Measurements from ENCODE around the gene MCHR1.
"Not testable (repeated sequence)": the region's sequence is repeated elsewhere in the genome, so short reads cannot be mapped to it uniquely, and the experiment has no call there.

Gene MCHR1

DNA sequence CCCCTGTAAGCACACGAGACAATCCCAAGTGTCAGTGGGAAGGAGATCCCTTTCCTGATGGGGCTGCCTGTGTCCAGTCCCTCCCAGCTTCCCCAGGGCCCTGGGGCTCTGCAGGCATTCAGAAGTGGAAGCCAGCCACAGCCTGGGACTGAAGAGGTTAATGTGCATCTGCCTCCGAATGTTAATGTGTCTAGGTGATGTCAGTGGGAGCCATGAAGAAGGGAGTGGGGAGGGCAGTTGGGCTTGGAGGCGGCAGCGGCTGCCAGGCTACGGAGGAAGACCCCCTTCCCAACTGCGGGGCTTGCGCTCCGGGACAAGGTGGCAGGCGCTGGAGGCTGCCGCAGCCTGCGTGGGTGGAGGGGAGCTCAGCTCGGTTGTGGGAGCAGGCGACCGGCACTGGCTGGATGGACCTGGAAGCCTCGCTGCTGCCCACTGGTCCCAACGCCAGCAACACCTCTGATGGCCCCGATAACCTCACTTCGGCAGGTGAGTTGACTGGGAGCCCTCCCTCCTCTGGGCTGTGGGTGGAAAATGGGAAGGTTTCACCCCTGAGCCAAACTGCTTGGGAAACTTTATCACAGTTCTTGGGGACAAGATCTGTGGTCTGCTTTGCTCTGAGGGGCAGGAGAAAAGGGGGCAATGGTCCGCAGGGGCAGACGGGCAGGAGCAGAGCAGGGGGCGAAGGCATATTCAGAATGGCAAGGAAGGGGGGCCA, at the start of gene MCHR1:
Gene MCHR1 (plus strand): TSS at position 236 of the 715 bp plus-strand sequence. CDS start 169 bp downstream, at position 405.
- DNase-seq = no peak

- DNase-seq = no peak
Measured at GRCh38 chr22:40631925-40632324, 47.4 kb upstream of the MCHR1 start.

DNA sequence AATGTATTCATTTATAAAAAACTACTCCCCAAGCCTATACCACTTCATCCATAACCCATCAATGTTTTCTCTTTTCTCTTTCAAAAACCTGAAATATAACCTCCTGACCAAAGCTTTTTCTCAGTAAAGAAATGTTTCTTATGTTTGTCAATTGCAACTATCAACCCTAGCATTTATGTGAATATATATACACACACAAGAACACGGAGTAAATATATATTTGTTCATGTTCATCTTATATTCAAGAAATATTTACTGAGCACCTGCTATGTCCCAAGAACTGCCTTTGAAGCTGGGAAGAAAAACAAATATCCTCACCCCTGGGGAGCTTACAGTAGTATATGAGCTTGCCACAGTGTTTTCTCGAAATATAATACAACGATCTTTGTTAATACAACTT, 46.2 kb upstream of the MCHR1 start:
- no peak for DNase-seq

GRCh38 chr22:40634119-40634903, 45.0 kb upstream of the MCHR1 start:
- DNase-seq = no peak

- no peak for DNase-seq
Measured at GRCh38 chr22:40635043-40635939, 44.0 kb upstream of the MCHR1 start.

- DNase-seq = no peak
Measured at GRCh38 chr22:40635940-40636379, 43.3 kb upstream of the MCHR1 start.

DNA sequence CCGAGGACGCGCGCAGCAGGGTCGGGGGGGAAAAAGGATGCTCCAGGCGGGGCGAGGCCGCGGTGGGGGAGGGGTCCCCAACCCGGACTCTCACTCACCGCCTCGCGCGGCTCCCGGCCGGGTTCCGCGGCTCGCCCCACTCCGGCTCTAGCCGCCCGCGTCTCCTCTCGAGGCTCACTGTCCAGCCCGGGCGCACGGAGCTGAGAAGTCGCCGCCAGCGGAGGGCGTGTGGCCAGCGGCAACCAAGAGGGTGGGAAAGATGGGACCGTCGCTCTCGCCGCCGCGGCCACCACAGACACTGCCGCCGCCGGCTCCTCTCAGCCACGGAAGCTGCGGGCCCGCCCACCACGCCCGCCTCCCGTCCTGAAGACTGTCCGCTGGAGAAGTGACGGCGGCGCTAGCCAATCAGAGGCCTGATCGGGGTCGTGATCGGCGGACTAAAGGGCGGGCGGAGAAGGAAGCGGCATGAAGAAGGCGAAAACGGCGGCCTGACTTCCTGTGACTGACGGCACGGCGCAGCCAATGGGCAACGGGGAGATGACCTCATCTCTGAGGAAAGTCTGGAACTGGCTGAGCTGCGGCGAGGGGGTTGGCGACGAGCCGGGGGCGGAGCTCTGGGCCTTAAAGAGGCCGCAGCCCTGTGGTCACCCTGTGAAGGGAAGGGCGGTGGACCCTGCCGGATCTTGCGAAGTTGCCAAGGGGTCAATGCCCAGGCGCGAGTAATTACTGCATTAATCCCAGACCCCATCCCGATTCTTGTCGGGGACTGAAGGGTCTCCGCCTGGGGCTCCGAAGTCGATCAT, 42.7 kb upstream of the MCHR1 start, which contains the start of gene MRTFA:
Gene MRTFA (minus strand): TSS at position 340 of the 803 bp plus-strand sequence.
- DNase-seq = peak; percentile 100

GRCh38 chr22:40637183-40638150, 41.8 kb upstream of the MCHR1 start:
- DNase-seq = peak; percentile 90

DNA sequence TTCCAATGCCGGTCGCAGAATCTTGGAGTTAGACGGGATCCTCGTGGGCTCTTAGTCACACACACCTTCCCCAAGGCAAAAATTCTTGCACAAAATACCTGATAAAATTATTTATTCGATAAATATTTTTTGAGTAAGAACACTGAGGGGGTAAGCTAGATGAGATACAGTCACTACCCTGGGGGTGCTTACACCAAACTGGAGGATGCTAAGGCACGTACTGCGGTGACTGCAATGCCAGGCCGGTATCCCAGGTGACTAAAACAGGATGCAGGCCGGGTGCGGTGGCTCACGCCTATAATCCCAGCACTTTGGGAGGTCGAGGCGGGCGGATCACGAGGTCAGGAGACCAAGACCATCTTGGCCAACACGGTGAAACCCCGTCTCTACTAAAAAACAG, 41.0 kb upstream of the MCHR1 start:
- no peak for DNase-seq

DNA sequence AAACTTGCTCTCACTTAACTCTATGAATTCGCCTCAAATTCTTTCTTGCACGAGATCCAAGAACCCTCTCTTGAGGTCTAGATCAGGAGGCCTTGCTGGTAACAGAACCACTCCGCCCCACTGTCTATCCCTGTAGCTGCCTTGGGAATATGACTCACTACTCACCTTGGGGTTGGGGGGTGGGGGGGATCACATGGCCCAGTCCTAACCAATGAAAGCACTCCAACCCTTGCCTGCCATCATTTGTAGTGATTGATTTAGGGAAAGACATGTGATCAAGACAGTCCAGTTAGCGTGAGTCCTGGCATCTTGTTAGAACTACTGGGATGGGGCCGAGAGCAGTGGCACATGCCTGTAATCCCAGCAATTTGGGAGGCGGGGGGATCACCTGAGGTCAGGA, 38.0 kb upstream of the MCHR1 start:
- DNase-seq = no peak

DNA sequence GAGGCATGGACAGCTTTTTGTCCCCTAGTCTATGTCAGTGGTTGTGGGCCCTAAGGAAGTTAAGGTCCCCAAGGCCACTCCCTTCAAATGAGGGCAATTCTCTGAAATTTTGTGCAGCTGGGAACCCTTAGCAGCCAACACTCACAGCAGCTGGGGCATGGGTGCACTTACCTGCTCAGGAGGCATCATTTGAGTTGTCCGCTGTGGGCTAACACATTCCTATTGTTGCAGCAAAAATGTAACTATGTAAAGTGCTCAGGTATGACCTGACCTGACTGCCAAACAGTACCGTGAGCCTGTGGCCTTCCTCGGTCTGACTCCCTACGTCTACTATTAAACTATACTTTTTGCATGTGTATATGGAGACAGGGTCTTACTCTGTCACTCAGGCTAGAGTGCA, 37.0 kb upstream of the MCHR1 start:
- no peak for DNase-seq

GRCh38 chr22:40645579-40646197, 33.6 kb upstream of the MCHR1 start:
- no peak for DNase-seq

- DNase-seq = no peak
Measured at GRCh38 chr22:40648386-40648785, 30.9 kb upstream of the MCHR1 start.

GRCh38 chr22:40651057-40651456, 28.2 kb upstream of the MCHR1 start:
- DNase-seq = no peak

DNA sequence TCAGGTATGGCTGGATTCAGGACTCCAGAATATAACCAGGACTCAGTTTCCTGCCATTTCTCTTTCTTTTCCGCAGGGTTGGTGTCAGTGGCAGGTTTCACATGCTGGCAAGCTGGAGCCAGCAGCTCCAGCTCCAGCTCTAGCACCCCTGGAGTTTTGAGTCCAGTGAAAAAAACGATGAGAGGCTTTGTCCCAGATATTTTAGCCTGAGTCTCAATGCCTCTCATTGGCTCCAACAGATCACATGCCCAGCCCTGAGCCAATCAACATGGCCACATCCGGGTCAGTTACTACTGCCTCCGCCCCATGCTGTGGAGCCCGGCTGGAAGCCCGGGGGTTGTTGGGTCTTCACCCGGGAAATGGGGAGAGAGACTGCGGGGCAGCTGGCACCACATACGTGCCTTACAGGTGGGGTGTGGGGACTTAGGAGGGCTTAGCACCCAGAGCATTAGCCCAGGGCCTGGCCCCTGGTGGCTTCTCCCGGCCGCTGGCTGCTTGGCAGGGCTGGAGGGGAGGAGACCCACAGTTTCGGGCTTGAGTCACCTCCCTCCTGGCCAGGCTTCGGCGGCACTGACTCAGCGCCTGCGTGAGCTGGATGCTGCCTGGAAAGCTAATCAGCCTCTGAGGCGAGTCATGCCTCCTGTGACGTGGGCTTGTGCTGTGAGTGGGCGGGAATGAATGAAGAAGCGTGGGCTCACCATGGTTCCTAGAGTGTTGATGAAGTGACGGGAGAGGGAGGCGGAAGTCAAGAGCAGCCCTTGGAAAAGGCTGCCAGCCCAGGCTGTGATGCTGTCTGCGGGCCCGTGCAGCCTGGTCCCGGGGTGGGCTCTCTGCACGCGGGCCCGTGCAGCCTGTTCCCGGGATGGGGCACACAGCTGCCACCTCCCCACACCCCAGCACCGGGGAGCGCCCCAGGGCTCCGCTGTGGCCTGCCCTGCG, 27.5 kb upstream of the MCHR1 start:
- DNase-seq = peak; percentile 100

DNA sequence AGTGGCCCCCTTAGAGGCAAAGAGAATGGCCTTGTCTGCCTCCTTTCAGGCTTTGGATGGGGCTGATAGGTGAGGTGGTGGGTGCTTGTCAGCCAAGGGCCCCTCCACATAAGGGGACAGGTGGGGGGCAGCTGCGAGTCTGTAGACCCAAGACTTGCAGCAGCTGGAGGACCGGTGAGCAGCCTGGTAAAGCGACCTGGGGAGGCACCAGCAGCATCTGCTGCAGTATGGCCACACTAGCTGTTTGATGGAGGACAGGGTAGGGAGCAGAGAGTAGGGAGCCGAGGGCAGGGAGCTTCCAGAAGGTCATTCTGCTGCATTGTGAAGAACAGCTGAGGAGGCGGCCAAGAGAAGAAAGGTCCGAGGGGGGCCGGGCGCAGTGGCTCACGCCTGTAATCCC, 25.9 kb upstream of the MCHR1 start:
- DNase-seq = no peak

GRCh38 chr22:40654522-40655167, 24.6 kb upstream of the MCHR1 start:
- no peak for DNase-seq

GRCh38 chr22:40655941-40656340, 23.3 kb upstream of the MCHR1 start:
- not testable (repeated sequence) for DNase-seq

- not testable (repeated sequence) for DNase-seq
Measured at GRCh38 chr22:40656651-40657050, 22.6 kb upstream of the MCHR1 start.

Data from inflammatory macrophage treated with lipopolysaccharide for 4 hours (primary cell).